T-cell (primary cell): Measurements from ENCODE around the gene DRC3. TPM values are rescaled to one million over a fixed set of nuclear protein-coding genes. Genes with fewer than 3 reads are reported as not detected.
"Not testable (repeated sequence)": the region's sequence is repeated elsewhere in the genome, so short reads cannot be mapped to it uniquely, and the experiment has no call there.

Source experiments
- ATAC-seq, 4 experiments: fragments of 200-7000 bp in 3 of 4; fragments of 150-1000 bp in 1 of 4; cut with Tn5 transposase; replicated peaks in 1 of 4; 1 replicate in 3 of 4; 2 replicates in 1 of 4; pipeline ENCODE4 v1.10.0; 2021; ENCODE audit warnings: moderate library complexity in 3 of 4, mild to moderate bottlenecking in 2 of 4, moderate number of reproducible peaks in 1 of 4
- CTCF ChIA-PET, 2 donors: fragments of 300-600 bp; sonication (Branson Sonifier 250); formaldehyde crosslinking; loops; one replicate each; lab custom pipeline; 2022; ENCODE audit warnings: antibody characterized with exemption in 2 of 2; lab: Charles Lee
- POLR2A ChIA-PET, 2 donors: fragments of 300-600 bp; sonication (Branson Sonifier 250); formaldehyde crosslinking; loops; one replicate each; lab custom pipeline; 2022; ENCODE audit warnings: antibody characterized with exemption in 2 of 2; lab: Charles Lee
- DNase-seq, 35 experiments: peaks; one replicate each; pipeline versions ENCODE4 v3.0.0 to v3.0.0-alpha.2; 2013 to 2023
- H3K27ac ChIP-seq: one replicate; pipeline ENCODE4 v1.5.1; 2013; ENCODE audit warnings: low read length
- H3K27me3 ChIP-seq, 2 experiments: replicated peaks in 1 of 2; 1 replicate in 1 of 2; 2 replicates in 1 of 2; pipeline versions ENCODE4 v1.6.1 to v1.7.0; 2013; ENCODE audit warnings: low read length in 1 of 2, mixed read lengths in 1 of 2; ENCODE audit not compliant: control insufficient read depth in 2 of 2, insufficient read depth in 2 of 2; ENCODE audit errors: extremely low read depth in 1 of 2
- H3K36me3 ChIP-seq, 2 donors: 1 replicate in 1 of 2; 2 replicates in 1 of 2; pipeline versions ENCODE4 v1.6.1 to v1.7.0; 2013; ENCODE audit warnings: low read length in 1 of 2; ENCODE audit not compliant: control insufficient read depth in 2 of 2, insufficient read depth in 1 of 2; ENCODE audit errors: extremely low read depth in 1 of 2
- H3K4me1 ChIP-seq, 2 experiments: 1 replicate in 1 of 2; 2 replicates in 1 of 2; pipeline versions ENCODE4 v1.6.1 to v1.7.0; 2013; ENCODE audit warnings: low read length in 2 of 2, mixed read lengths in 1 of 2; ENCODE audit not compliant: insufficient read depth in 2 of 2, control insufficient read depth in 1 of 2; ENCODE audit errors: extremely low read depth in 1 of 2
- H3K4me3 ChIP-seq, 2 donors: 1 replicate in 1 of 2; 2 replicates in 1 of 2; pipeline versions ENCODE4 v1.5.1 to v1.7.0; 2013; ENCODE audit warnings: mild to moderate bottlenecking in 2 of 2, low read length in 1 of 2, moderate library complexity in 1 of 2; ENCODE audit not compliant: control insufficient read depth in 1 of 2; ENCODE audit errors: extremely low read depth in 1 of 2
- H3K9me3 ChIP-seq: 2 replicates; pipeline ENCODE4 v1.7.0; 2013
- H3K27ac Mint-ChIP-seq, 2 donors: one replicate each; pipeline ENCODE4 v1.8.0; 2020 to 2021; ENCODE audit warnings: mild to moderate bottlenecking in 2 of 2, mixed read lengths in 2 of 2
- H3K27me3 Mint-ChIP-seq, 2 donors: one replicate each; pipeline ENCODE4 v1.8.0; 2021 to 2022; ENCODE audit warnings: mixed read lengths in 2 of 2
- H3K36me3 Mint-ChIP-seq: one replicate; pipeline ENCODE4 v1.8.0; 2021; ENCODE audit warnings: mixed read lengths
- H3K4me1 Mint-ChIP-seq, 3 donors: one replicate each; pipeline ENCODE4 v1.8.0; 2020 to 2022; ENCODE audit warnings: mixed read lengths in 3 of 3, mild to moderate bottlenecking in 1 of 3
- H3K4me3 Mint-ChIP-seq, 3 donors: one replicate each; pipeline ENCODE4 v1.8.0; 2020 to 2022; ENCODE audit warnings: mild to moderate bottlenecking in 3 of 3, mixed read lengths in 3 of 3, moderate library complexity in 3 of 3
- H3K9me3 Mint-ChIP-seq, 3 donors: one replicate each; pipeline ENCODE4 v1.8.0; 2020 to 2022; ENCODE audit warnings: mixed read lengths in 3 of 3
- WGBS: methylation state at CpG from one replicate; pipeline ENCODE4 v1.1.5; 2013; ENCODE audit warnings: missing lambda C conversion rate; ENCODE audit not compliant: insufficient coverage; 5-methylcytosine and 5-hydroxymethylcytosine counted together
- total RNA-seq, 35 experiments: library from RNA in 6 of 35; stranded (reverse) in 6 of 35; fragments of 120-200 nt in 1 of 35; gene quantifications; one replicate each; pipeline versions ENCODE4 v1.2.1 to v1.2.4 and lab custom pipeline; 2013 to 2026

The DRC3 gene
- total RNA-seq, 5 donors from 2014 or later (not counting 1 experiment from before 2014, with no cell fraction given): 0.32 to 0.58 (median 0.53) TPM; not detected in 2

- WGBS: no CpG with 5 or more reads among the region's 7 CpGs
Observed at GRCh38 chr17:17939941-17940340, 32.7 kb upstream of the DRC3 start.

GRCh38 chr17:17940441-17940911, 32.2 kb upstream of the DRC3 start:
- no peaks in the 10 kb centered on the region for H3K27me3 Mint-ChIP-seq
- no CpG with 5 or more reads among the region's 3 CpGs for WGBS
- H3K27me3 ChIP-seq: no peaks in the 10 kb centered on the region
- no peak overlapping the region for H3K4me3 Mint-ChIP-seq
- POLR2A ChIA-PET: interaction anchor here in 1 of 2 donors (0.6 kb wide), 1 partner anchor 233 kb away, joined by 3 read pairs; no protein-coding TSS in a partner anchor
- H3K4me1 ChIP-seq: peaks cover 5 to 17% of the 10 kb centered on the region in 2 experiments
- ATAC-seq (no peak), DNase-seq (no peak)
- no peaks in the 10 kb centered on the region for H3K36me3 ChIP-seq
- no peaks in the 10 kb centered on the region for H3K36me3 Mint-ChIP-seq
- no peak overlapping the region for H3K27ac Mint-ChIP-seq
- no peak overlapping the region for H3K4me3 ChIP-seq
- H3K4me1 Mint-ChIP-seq: peaks cover 54 to 61% (median 59%) of the 10 kb centered on the region in 3 donors
- no peak overlapping the region for H3K27ac ChIP-seq
- no peaks in the 10 kb centered on the region for H3K9me3 Mint-ChIP-seq
- CTCF ChIA-PET: no interaction called here
- no peaks in the 10 kb centered on the region for H3K9me3 ChIP-seq

More at GRCh38 chr17:17939941-17940340, 32.7 kb upstream of the DRC3 start:
- H3K27me3 Mint-ChIP-seq, H3K9me3 Mint-ChIP-seq, ATAC-seq, H3K4me3 ChIP-seq, H3K36me3 Mint-ChIP-seq, DNase-seq, H3K27ac Mint-ChIP-seq, H3K9me3 ChIP-seq, H3K36me3 ChIP-seq, H3K27ac ChIP-seq, H3K27me3 ChIP-seq, H3K4me3 Mint-ChIP-seq: not testable (repeated sequence)
- ChIA-PET CTCF (interaction anchor here in 1 of 2 donors (0.6 kb wide), 1 partner anchor 1022 kb away, joined by 3 read pairs; no protein-coding TSS in a partner anchor), POLR2A (interaction anchor here (0.6 kb wide), 2 partner anchors 21 to 233 kb away, joined by 3 read pairs; no protein-coding TSS in a partner anchor)
- peaks cover 56 to 61% (median 59%) of the 10 kb centered on the region in 3 donors for H3K4me1 Mint-ChIP-seq
- peaks cover 5 to 20% of the 10 kb centered on the region in 2 experiments for H3K4me1 ChIP-seq

DNA sequence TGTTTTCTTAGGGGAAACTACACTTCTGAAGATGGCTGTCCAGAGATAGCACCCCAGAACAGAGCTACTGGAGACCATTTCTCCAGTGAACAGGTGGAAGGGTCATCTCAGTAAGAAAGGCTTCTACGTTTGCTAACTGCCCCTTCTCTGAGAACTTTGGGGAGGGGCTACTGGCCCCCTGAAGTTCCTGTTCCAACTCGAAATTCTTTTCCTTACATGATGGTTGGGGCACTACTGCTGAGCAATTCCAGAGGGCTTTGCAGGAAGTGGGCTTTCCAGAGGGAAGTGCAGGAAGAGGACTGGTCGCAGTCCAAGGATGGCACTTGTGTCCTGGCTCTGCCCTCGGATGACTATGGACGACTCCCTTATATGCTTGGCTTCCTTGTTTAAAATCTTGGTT, 31.6 kb upstream of the DRC3 start:
- H3K4me1 Mint-ChIP-seq: peaks cover 52 to 57% (median 56%) of the 10 kb centered on the region in 3 donors
- peaks cover 5 to 12% of the 10 kb centered on the region in 2 experiments for H3K4me1 ChIP-seq
- no peak overlapping the region for H3K4me3 Mint-ChIP-seq
- WGBS: 100% methylated on average over 1 of the region's 5 CpGs
- ATAC-seq: no peak
- H3K4me3 ChIP-seq: no peak overlapping the region
- ChIA-PET CTCF (interaction anchor here in 1 of 2 donors (1.5 kb wide), 1 partner anchor 16 kb away, joined by 3 read pairs; no protein-coding TSS in a partner anchor), POLR2A (no interaction called here)
- no peak overlapping the region for H3K27ac Mint-ChIP-seq
- no peaks in the 10 kb centered on the region for H3K36me3 Mint-ChIP-seq
- H3K36me3 ChIP-seq: no peaks in the 10 kb centered on the region
- H3K27me3 Mint-ChIP-seq: no peaks in the 10 kb centered on the region
- no peak overlapping the region for H3K27ac ChIP-seq
- no peaks in the 10 kb centered on the region for H3K27me3 ChIP-seq
- H3K9me3 ChIP-seq: no peaks in the 10 kb centered on the region
- no peak for DNase-seq
- no peaks in the 10 kb centered on the region for H3K9me3 Mint-ChIP-seq

- Histone ChIP-seq H3K4me3 (no peak overlapping the region), H3K27ac (no peak overlapping the region), H3K36me3 (no peaks in the 10 kb centered on the region), H3K9me3 (no peaks in the 10 kb centered on the region), H3K4me1 (peaks cover 5 to 9% of the 10 kb centered on the region in 2 experiments), H3K27me3 (no peaks in the 10 kb centered on the region)
- ATAC-seq (no peak), DNase-seq (no peak)
- no peak overlapping the region for H3K4me3 Mint-ChIP-seq
- no peaks in the 10 kb centered on the region for H3K9me3 Mint-ChIP-seq
- H3K4me1 Mint-ChIP-seq: peaks cover 44 to 55% (median 47%) of the 10 kb centered on the region in 3 donors
- ChIA-PET POLR2A (no interaction called here), CTCF (no interaction called here)
- H3K27ac Mint-ChIP-seq: no peak overlapping the region
- no peaks in the 10 kb centered on the region for H3K27me3 Mint-ChIP-seq
- no peaks in the 10 kb centered on the region for H3K36me3 Mint-ChIP-seq
Observed at GRCh38 chr17:17942846-17943245, 29.8 kb upstream of the DRC3 start.

DNA sequence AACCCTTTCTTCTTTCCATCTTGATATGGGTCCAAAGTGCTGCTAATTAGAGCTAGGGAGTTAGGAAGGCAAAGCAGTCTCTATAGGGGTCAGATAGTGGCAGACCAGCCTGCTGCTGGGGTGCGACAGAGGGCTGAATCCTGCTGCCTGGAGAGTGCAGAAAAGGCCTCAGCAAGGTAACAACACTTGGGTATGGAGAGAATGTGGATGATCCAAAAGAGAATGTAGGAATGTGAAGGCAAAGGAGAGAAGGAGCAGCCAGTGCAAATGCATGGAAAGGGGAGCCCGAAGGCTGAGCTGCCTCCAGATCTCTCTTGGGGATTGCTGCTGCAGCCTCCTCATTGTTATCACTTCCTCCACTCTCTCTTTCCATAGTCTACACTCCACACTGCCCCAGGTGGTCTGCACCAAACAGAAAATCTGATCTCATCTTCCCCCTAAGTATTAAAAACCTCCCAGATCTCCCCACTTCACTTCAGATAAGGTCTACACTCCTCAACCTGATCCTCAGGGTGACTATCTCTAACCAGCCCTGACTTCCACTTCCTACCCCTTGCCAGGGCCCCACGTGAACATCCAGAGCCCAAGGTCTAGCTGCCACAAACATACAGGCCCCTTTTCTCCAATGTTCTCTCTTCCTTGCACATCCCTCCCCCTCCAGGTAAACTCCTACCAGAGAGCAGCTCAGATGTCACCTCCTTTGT, 29.2 kb upstream of the DRC3 start:
- ChIA-PET CTCF (no interaction called here), POLR2A (no interaction called here)
- WGBS: 66% methylated on average over 3 of the region's 3 CpGs

GRCh38 chr17:17944242-17944641, 28.4 kb upstream of the DRC3 start:
- POLR2A ChIA-PET: no interaction called here
- Histone ChIP-seq H3K27ac (no peak overlapping the region), H3K36me3 (no peaks in the 10 kb centered on the region), H3K4me1 (peaks cover 5 to 9% of the 10 kb centered on the region in 2 experiments), H3K27me3 (no peaks in the 10 kb centered on the region), H3K4me3 (no peak overlapping the region), H3K9me3 (no peaks in the 10 kb centered on the region)
- H3K27ac Mint-ChIP-seq: no peak overlapping the region
- 88% methylated on average over 3 of the region's 7 CpGs for WGBS
- ATAC-seq (no peak), DNase-seq (no peak)
- no peaks in the 10 kb centered on the region for H3K27me3 Mint-ChIP-seq
- CTCF ChIA-PET: no interaction called here
- no peaks in the 10 kb centered on the region for H3K9me3 Mint-ChIP-seq
- H3K4me3 Mint-ChIP-seq: no peak overlapping the region
- peaks cover 40 to 47% (median 46%) of the 10 kb centered on the region in 3 donors for H3K4me1 Mint-ChIP-seq
- peaks cover 2% of the 10 kb centered on the region for H3K36me3 Mint-ChIP-seq

More for the DNA sequence above, 29.2 kb upstream of the DRC3 start:
- Mint-ChIP-seq H3K27ac (no peak overlapping the region), H3K9me3 (no peaks in the 10 kb centered on the region), H3K27me3 (no peaks in the 10 kb centered on the region), H3K4me3 (peak overlapping the region in 1 of 3 donors; percentile 4), H3K4me1 (peaks cover 42 to 49% (median 43%) of the 10 kb centered on the region in 3 donors), H3K36me3 (no peaks in the 10 kb centered on the region)
- no peak overlapping the region for H3K27ac ChIP-seq
- DNase-seq (no peak), ATAC-seq (no peak)
- H3K9me3 ChIP-seq: no peaks in the 10 kb centered on the region
- no peaks in the 10 kb centered on the region for H3K36me3 ChIP-seq
- H3K27me3 ChIP-seq: no peaks in the 10 kb centered on the region
- peaks cover 5 to 9% of the 10 kb centered on the region in 2 experiments for H3K4me1 ChIP-seq
- no peak overlapping the region for H3K4me3 ChIP-seq
